ENCODE results near the gene EPS8L2.
A peak's percentile ranks its signal among the peaks of the same experiment; 100 is the strongest.

EPS8L2 gene

DNA sequence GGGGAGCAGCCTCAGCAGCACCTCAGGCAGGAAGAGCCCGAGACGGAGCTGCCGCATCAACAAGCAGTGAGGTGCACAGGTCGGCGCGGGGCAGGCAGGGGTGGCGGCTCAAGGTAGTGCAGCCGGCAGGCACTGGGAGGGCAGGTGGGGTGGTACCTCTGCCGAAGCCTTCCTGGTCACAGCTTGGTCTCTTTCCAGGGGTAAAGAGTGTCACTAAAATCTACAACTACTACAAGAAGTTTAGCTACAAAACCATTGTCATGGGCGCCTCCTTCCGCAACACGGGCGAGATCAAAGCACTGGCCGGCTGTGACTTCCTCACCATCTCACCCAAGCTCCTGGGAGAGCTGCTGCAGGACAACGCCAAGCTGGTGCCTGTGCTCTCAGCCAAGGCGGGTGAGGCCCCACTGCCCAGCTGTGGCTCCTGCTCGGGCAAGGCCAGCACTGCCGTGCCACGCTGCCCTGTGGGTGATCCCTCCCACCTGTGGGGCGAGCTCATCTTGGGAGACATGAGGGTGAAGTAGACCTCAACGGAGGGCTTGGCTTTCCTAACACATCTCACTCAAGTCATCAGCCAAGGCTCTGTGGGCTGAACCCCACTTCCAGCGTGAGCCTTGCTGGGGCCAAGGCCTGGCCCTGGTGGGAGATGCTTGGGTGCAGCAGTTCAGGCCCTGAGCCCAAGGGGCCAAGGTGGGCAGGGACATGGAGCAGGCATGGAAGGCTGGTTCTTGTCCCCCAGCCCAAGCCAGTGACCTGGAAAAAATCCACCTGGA lies 57.7 kb downstream of the EPS8L2 start:
- DNase-seq = no peak

DNA sequence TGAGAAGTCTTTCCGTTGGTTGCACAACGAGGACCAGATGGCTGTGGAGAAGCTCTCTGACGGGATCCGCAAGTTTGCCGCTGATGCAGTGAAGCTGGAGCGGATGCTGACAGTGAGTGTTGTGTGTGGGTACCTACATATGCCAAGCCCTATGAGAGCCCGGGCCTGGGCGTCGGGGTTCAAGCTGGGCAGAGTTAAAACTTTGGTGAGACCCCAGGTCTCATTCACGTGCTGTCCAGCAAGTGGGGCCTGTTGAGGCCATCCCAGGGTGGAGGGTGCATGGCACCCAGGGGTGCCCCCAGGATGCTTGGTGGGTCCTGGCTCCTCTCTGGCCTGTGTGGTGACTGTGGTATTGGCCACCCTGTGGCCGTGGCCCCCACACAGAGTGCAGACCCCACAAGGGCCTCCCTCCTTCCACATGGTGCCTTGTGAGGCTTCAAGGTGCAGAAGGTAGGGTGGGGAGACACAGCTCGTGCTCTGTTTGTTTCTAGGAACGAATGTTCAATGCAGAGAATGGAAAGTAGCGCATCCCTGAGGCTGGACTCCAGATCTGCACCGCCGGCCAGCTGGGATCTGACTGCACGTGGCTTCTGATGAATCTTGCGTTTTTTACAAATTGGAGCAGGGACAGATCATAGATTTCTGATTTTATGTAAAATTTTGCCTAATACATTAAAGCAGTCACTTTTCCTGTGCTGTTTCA lies 58.4 kb downstream of the EPS8L2 start:
- no peak for DNase-seq

DNA sequence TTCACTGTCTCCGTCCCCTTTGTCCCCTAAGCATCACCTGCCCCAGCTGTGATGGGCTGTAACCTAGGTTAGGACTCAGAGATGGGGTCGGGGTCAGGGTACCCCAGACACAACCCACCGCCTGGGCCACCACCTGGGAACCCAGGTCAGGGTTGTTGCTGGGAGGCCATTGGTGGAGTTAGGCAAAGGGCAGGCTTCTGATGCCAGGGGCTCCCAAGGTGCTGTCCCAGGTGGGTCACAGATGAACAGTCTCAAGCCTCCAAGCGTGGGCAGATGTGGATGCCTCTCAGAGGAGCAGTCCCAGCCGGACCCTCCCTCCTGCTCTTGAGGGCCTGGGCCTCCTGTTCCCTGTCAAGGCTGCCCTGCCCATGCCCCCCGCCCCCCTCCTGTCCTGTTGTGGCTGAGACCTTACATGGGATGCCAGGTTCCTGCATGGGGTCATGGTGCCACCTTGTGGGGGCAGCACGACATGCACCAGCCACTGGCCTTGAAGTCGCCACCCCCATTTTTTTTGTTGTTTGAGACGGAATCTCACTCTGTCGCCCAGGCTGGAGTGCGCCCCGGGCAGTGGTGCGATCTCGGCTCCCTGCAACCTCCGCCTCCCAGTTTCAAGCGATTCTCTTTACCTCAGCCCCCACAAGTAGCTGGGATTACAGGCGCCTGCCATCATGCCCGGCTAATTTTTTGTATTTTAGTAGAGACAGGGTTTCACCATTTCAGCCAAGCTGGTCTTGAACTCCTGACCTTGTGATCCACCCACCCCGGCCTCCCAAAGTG lies 59.2 kb downstream of the EPS8L2 start:
- DNase-seq = peak; percentile 53

DNA sequence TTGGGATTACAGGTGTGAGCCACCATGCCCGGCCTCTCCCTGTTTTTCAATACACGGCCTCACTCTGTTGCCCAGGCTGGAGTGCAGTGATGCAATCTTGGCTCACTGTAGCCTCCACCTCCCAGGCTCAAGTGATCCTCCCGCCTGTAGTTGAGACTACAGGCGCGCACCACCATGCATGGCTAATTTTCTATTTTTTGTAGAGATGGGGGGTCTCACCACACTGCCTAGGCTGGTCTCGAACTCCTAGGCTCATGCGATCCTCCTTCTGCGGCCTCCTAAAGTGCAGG lies 59.7 kb downstream of the EPS8L2 start:
- no peak for DNase-seq

DNA sequence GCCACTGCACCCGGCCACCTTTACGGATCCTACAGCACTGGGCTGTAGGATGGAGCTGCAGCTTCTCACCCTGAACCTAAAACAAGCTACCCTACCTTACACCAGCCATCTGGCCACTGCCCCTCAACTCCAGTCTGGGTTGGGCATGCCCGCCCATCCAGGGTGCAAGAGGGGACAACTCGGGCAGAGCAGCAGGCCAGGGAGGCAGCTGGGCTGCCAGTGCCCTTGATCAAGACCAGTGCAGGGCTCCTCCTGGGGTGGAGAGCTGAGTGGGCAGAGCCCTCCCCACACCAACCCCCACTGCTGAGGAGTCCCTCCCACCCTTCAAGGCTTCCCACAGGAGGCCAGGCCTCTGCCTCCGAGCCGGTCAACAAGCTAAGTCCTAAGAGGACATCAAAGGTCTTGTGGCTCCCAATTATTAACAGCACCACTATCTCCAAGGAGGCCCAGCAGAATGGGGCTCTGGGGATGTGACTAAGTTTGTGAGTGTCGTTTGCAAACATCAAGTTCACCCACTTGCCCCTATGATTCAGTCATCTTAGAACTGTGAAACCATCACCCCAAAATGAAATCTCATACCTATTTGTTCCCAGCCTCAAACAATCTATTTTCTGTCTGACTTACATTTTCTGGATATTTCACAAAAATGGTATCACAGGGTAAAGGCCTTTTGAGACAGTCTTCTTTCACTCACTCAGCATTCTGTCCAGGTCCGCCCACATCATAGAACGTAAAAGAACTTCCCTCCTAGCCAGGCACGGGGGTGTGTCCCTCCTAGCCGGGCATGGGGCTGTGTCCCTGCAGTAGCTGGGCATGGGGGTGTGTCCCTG lies 60.3 kb downstream of the EPS8L2 start:
- no peak for DNase-seq

DNA sequence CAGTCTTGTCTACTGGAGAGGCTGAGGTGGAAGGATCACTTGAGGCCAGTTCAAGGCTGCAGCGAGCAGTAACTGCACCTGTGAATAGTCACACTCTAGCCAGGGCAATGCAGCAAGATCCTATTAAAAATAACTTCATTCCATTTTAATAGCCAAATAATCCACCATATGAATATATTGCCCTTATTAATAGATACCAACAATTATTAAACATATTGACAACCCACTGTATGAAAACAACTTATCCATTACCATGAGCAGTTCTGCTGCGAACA lies 60.8 kb downstream of the EPS8L2 start:
- no peak for DNase-seq

DNA sequence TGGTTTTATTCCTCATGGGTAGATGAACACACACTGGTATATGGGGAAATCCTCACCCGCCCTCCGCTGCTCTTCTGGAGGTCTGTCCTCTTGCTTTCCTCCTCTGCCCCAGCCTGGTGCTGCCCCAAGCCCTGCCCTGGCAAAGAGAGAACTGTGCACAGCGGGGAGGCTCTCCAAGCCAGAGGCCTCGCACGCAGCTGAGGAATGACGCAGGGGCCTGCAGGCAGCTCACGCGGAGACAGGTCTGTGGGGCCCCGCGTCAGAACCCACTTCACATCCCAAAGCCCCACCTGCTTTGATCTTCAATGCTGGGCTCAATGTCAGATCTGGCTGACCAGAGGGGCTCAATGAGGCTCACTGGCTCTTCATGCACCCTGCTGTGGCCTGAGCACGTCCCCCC lies 61.2 kb downstream of the EPS8L2 start:
- DNase-seq = no peak

- DNase-seq = no peak
Observed at GRCh38 chr11:769887-770641, 64.0 kb downstream of the EPS8L2 start.

DNA sequence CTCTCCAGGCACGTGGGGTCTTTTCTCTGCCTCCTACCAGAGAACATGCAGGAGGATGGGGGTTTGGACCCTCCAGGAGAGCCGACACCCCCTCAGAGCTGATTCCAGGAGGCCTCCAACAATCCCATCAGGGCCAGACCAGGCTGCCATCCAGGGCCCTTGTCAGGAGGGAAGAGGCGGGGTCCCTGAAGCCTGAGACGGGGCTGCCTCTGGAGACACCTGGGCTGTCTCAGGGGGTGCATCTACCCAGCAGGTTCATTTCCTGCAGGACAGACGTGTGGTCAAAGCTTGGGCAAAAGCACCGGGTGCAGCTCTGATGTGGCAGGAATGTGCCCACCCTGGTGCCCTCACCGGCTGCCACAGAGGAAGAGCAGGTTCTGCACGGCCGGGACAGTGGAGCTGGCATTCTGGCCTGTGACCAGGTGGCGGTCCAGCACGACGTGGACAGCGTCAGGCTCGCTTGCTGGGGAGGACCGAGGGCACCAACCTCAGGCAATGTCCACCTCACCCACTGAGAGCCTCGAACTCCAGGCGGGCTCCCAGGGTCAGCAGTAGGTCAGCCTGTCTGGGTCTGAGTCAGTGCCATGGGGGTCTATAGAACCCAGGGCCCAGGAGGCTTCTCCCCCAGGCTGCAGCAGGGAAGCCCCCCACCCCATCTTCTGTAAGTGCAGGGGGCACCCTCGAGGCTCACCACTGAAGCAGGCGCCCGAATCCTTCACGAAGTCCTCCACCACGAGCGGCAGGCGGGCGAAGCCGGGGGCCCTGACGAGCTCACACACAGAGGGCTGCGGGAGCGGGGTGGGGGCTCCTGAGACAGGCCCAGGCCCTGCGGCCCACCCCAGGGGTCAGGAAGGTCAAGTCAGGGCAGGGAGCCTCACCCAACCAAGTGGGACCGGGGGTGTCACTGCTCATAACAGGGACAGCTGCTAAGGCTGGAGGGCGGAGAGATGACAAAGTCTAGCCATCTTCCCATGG lies 64.9 kb downstream of the EPS8L2 start:
- DNase-seq = no peak

GRCh38 chr11:771617-772204 lies 65.7 kb downstream of the EPS8L2 start:
- DNase-seq = no peak

GRCh38 chr11:772429-773390 lies 66.7 kb downstream of the EPS8L2 start:
- no peak for DNase-seq

GRCh38 chr11:773425-773824 lies 67.4 kb downstream of the EPS8L2 start:
- no peak for DNase-seq

DNA sequence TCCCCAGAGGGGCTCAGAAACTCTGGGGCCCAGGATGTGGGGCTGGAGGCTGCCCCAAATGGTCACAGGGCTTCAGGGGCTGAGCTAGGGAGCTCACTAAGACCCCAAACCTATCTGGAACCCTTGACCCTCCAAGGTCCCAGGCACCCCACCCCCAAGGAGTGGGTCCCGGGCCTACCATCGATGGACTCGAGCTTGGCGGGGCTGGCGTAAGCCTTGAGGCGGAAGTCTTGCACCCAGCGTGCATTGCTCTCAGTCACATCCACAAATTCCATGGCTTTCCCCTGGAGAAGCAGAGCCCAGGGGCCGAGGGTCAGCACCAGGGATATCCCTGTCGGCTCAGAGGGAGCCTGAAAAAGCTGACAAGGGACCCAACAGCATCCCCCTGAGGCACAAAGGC lies 67.8 kb downstream of the EPS8L2 start:
- DNase-seq = no peak

DNA sequence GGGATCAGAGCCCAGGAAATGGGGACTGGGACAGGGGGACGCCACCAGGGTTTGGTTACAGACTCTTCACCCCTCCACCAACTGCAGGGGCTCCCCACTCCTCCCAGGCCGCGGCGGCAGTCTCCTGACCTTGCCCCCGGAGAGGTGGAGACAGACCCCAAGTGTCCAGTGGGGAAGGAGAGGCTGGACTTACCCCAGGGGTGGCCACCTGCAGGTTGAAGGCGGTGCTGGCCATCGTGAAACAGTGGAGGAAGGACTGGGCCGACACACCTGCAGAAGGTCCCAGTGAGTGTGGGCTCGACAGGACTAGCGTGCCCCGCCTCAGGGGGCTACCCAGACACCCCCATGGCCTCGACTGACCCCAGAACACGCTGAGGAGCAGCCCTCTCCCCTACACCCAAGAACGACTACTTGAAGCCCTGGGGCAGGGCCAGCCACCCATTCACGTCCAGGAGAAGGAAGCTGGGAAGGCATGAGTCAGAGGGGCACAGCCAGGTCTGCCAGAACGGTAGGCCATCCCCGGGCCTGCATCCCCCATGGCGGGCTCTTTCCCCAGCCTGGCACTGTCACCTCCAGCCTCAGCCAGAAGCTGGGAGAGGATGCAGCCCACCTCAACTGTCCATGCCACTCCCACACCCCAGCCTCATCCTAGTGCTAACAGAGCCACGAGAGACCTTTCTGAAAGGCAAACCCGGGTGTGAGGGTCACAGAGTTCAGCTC lies 69.0 kb downstream of the EPS8L2 start:
- DNase-seq = no peak

DNA sequence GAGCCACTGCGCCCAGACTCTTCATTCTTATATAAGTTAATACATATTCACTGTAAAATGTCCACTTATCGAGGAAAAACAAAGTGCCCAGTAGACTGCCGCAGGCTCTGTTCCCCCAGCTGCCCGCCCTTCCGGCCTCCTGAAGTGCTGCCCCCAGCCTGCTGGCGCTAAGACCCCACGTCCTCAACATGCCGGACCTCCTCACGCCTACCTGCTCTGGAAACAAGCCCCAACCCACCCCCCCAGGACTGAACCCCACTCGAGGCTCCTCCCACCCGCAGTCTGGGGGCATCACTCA lies 70.2 kb downstream of the EPS8L2 start:
- DNase-seq = no peak

DNA sequence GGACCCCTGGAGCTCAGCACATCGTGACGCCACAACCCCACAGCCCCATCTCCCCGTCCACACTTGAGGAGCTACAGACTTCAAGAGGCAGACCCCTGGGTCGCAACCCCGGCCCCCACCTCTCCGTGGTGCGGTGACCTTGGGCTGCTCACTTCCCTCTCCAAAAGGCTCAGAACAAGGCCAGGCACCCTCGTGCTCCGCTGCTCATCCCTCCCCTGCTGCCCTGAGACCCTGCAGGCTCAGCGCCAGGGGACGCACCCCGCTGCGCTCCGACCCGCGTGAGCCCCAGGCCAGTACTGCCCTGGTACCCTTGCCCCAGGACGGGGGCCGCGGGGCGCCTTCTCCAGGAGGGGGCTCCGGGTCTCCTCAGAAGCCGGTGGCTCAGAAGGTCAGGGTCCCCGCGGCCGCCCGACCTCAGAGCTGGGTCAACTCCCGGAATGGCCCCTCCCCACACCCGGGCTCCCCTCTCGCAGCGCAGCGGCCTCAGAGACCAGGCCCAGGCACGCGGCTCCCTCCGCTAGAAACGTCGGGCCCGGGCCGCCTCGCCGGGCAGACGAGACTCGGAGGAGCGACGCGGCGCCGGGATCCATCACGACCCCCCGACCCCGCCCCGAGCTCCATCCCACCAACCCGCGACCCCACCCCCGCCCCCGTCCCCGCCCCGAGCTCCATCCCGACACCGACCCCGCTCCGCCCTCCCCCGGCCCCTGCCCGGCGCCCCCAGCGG lies 70.7 kb downstream of the EPS8L2 start:
- DNase-seq = peak; percentile 58

All from OCI-M1 (cell line).